K562 (cell line): ENCODE results near the gene RNU5D-1. TPM values are rescaled to one million over a fixed set of nuclear protein-coding genes. Genes with fewer than 3 reads are reported as not detected.
A peak's percentile ranks its signal among the peaks of the same experiment; 100 is the strongest.

Experiments used
- BCOR ChIP-seq: fragments of 450-650 bp; IDR thresholded peaks from 2 replicates; pipeline ENCODE4 v1.6.1; 2016
- CAMTA2 ChIP-seq: fragments of 250-450 bp; sonication (Bioruptor Pico); conservative IDR thresholded peaks from 2 replicates; pipeline ENCODE4 v1.5.1; 2022
- DACH1 ChIP-seq: fragments of 450-650 bp; IDR thresholded peaks from 2 replicates; pipeline ENCODE4 v1.6.1; 2018; ENCODE audit not compliant: partially characterized antibody
- KLF1 ChIP-seq: fragments of 450-650 bp; IDR thresholded peaks from 2 replicates; pipeline ENCODE4 v1.6.1; 2016; ENCODE audit warnings: missing genetic modification characterization, missing compliant biosample characterization
- MCM2 ChIP-seq: fragments of 450-650 bp; IDR thresholded peaks from 2 replicates; pipeline ENCODE4 v1.6.1; 2017; ENCODE audit warnings: low read depth, mild to moderate bottlenecking
- NR1H2 ChIP-seq: sonication (generic); formaldehyde crosslinking; IDR thresholded peaks from 2 replicates; pipeline ENCODE4 v1.4.0; 2020; ENCODE audit warnings: mild to moderate bottlenecking, missing genetic modification reagents
- POLR2H ChIP-seq: IDR thresholded peaks from 2 replicates; pipeline ENCODE4 v1.6.1; 2016; ENCODE audit warnings: missing genetic modification characterization, low read depth, mild to moderate bottlenecking, control low read depth, missing compliant biosample characterization, moderate library complexity
- PTTG1 ChIP-seq: fragments of 450-650 bp; IDR thresholded peaks from 2 replicates; pipeline ENCODE4 v1.6.1; 2016; ENCODE audit warnings: low read depth, mild to moderate bottlenecking, missing genetic modification characterization, missing compliant biosample characterization
- RBM25 ChIP-seq: fragments of 200-400 bp; formaldehyde crosslinking; IDR thresholded peaks from 2 replicates; pipeline ENCODE4 v1.6.1; 2018; ENCODE audit warnings: low read length, low read depth, moderate library complexity; ENCODE audit not compliant: severe bottlenecking
- SUPT5H ChIP-seq: fragments of 450-650 bp; IDR thresholded peaks from 2 replicates; pipeline ENCODE4 v1.6.1; 2016
- TEAD1 ChIP-seq, 2 experiments: fragments of 450-650 bp in 1 of 2; sonication (generic) in 1 of 2; formaldehyde crosslinking; IDR thresholded peaks; 2 replicates each; pipeline versions ENCODE4 v1.4.0 to v1.8.0; 2020 to 2022; ENCODE audit warnings: mild to moderate bottlenecking in 2 of 2, missing genetic modification reagents in 1 of 2
- polyA plus RNA-seq, 8 experiments: library from polyadenylated mRNA; depleted of rRNA in 4 of 8; stranded (reverse) in 5 of 8; unstranded in 3 of 8; fragments of >200 nt; fragmentation: Nextera tagmentation in 2 of 8; fragmentation: Illumina TruSeq in 1 of 8; extraction: Ambion mirVana in 2 of 8; extraction: Trizol in 1 of 8; gene quantifications; 2 replicates each; pipeline versions ENCODE4 v1.2.1 to v1.2.3, GENCODE V29; 2011 to 2014; ENCODE audit warnings: inconsistent platforms in 1 of 8, missing spikeins in 1 of 8
- total RNA-seq, 7 experiments: library from RNA; depleted of rRNA in 6 of 7; stranded (reverse); fragments of >200 nt in 6 of 7; fragmentation: Illumina TruSeq in 2 of 7; extraction: Trizol in 2 of 7; gene quantifications; 2 replicates each; pipeline versions ENCODE4 v1.2.1 to v1.2.3, GENCODE V29; 2011 to 2021; ENCODE audit warnings: low replicate concordance in 1 of 7
- TF ChIP-seq, protein P1 (sequence below), 2 experiments: fragments of 450-650 bp in 1 of 2; sonication (generic) in 1 of 2; formaldehyde crosslinking in 1 of 2; IDR thresholded peaks; 2 replicates each; pipeline versions ENCODE4 v1.7.1 to v1.9.0; 2016 to 2022; ENCODE audit warnings: inconsistent platforms in 1 of 2, mild to moderate bottlenecking in 1 of 2, missing genetic modification reagents in 1 of 2
- TF ChIP-seq, protein P2 (sequence below): sonication (generic); formaldehyde crosslinking; IDR thresholded peaks from 2 replicates; pipeline ENCODE4 v1.8.0; 2022; ENCODE audit warnings: mild to moderate bottlenecking, missing genetic modification reagents
- TF ChIP-seq, protein P3 (sequence below): sonication (generic); formaldehyde crosslinking; IDR thresholded peaks from 2 replicates; pipeline ENCODE4 v1.8.1; 2023; ENCODE audit warnings: mild to moderate bottlenecking, missing genetic modification reagents

The RNU5D-1 gene
- total and polyA plus RNA-seq, 9 of the 15 experiments (the other 6 are each of a cell fraction or from before 2014, with no cell fraction given), result under 0.01 TPM; not detected in 8

DNA sequence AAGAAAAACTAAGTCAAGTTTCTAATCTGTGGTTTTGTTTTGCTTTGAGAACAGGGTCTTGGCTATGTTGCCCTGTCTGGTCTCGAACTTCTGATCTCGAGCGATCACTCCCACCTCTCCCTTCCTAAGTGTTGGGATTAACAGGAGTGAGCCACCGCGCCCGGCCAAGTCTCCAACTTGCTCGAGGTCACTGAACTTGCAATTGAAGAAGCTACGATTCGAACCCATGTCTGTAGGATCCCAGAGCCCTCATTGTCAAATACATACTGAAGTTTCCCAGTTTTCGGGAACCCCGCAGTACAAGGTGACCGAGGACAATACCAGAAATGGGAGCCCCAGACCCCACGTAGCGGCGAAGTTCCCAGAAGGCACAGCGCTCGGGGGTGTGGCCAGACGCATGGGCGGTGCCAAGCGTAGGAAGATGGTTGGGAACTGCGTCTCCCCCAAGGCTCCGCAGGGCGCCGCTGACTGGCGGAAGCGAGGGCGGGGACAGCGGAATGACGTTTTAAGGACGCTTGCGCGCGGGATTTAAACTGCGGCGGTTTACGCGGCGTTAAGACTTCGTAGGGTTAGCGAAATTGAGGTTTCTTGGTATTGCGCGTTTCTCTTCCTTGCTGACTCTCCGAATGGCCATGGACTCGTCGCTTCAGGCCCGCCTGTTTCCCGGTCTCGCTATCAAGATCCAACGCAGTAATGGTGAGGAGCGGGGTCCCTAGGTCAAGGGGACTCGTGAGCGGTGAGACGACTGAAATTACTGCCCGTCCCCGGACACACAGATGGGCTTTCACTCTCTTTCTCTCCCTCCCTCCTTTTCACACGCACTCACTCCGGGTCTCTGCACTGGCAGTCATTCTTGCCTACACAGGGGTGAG lies 8.6 kb upstream of the RNU5D-1 start, which contains the start of gene KIF2C (continued):
- TF ChIP-seq, protein P1, sequence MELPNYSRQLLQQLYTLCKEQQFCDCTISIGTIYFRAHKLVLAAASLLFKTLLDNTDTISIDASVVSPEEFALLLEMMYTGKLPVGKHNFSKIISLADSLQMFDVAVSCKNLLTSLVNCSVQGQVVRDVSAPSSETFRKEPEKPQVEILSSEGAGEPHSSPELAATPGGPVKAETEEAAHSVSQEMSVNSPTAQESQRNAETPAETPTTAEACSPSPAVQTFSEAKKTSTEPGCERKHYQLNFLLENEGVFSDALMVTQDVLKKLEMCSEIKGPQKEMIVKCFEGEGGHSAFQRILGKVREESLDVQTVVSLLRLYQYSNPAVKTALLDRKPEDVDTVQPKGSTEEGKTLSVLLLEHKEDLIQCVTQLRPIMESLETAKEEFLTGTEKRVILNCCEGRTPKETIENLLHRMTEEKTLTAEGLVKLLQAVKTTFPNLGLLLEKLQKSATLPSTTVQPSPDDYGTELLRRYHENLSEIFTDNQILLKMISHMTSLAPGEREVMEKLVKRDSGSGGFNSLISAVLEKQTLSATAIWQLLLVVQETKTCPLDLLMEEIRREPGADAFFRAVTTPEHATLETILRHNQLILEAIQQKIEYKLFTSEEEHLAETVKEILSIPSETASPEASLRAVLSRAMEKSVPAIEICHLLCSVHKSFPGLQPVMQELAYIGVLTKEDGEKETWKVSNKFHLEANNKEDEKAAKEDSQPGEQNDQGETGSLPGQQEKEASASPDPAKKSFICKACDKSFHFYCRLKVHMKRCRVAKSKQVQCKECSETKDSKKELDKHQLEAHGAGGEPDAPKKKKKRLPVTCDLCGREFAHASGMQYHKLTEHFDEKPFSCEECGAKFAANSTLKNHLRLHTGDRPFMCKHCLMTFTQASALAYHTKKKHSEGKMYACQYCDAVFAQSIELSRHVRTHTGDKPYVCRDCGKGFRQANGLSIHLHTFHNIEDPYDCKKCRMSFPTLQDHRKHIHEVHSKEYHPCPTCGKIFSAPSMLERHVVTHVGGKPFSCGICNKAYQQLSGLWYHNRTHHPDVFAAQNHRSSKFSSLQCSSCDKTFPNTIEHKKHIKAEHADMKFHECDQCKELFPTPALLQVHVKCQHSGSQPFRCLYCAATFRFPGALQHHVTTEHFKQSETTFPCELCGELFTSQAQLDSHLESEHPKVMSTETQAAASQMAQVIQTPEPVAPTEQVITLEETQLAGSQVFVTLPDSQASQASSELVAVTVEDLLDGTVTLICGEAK (IDR thresholded peaks at IDR 0.05), result peak; percentile 62; the same call in 1 of the 2 replicates
- TF ChIP-seq, protein P1 (CRISPR knock-in tag; IDR thresholded peaks at IDR 0.05), result no peak
- TF ChIP-seq BCOR, result peak; percentile 58
- TF ChIP-seq DACH1, result no peak
- TF ChIP-seq RBM25, result no peak
- no peak for TF ChIP-seq MCM2
- no peak for TF ChIP-seq KLF1
- peak; percentile 97 for TF ChIP-seq SUPT5H
- TF ChIP-seq, protein P2, sequence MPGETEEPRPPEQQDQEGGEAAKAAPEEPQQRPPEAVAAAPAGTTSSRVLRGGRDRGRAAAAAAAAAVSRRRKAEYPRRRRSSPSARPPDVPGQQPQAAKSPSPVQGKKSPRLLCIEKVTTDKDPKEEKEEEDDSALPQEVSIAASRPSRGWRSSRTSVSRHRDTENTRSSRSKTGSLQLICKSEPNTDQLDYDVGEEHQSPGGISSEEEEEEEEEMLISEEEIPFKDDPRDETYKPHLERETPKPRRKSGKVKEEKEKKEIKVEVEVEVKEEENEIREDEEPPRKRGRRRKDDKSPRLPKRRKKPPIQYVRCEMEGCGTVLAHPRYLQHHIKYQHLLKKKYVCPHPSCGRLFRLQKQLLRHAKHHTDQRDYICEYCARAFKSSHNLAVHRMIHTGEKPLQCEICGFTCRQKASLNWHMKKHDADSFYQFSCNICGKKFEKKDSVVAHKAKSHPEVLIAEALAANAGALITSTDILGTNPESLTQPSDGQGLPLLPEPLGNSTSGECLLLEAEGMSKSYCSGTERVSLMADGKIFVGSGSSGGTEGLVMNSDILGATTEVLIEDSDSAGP (CRISPR knock-in tag), result peak; percentile 74
- TF ChIP-seq NR1H2, result 0 out of 2 replicates have a peak, but pooled peaks have one; percentile 68
- no peak for TF ChIP-seq CAMTA2 (CRISPR knock-in tag)
- 0 out of 4 replicates have a peak, but pooled peaks of 1 of the 2 experiments have one; percentile 3 for TF ChIP-seq TEAD1 (CRISPR knock-in tag; IDR thresholded peaks at IDR 0.05)
- peak; percentile 97 for TF ChIP-seq POLR2H (tag)
- TF ChIP-seq PTTG1, result no peak
- TF ChIP-seq, protein P3, sequence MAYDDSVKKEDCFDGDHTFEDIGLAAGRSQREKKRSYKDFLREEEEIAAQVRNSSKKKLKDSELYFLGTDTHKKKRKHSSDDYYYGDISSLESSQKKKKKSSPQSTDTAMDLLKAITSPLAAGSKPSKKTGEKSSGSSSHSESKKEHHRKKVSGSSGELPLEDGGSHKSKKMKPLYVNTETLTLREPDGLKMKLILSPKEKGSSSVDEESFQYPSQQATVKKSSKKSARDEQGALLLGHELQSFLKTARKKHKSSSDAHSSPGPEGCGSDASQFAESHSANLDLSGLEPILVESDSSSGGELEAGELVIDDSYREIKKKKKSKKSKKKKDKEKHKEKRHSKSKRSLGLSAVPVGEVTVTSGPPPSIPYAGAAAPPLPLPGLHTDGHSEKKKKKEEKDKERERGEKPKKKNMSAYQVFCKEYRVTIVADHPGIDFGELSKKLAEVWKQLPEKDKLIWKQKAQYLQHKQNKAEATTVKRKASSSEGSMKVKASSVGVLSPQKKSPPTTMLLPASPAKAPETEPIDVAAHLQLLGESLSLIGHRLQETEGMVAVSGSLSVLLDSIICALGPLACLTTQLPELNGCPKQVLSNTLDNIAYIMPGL, result peak; percentile 24; the same call in 1 of the 2 replicates
